Bronchial epithelial cell (primary cell): ENCODE results near the gene NAV1. TPM values are rescaled to one million over a fixed set of nuclear protein-coding genes. Genes with fewer than 3 reads are reported as not detected.

Experiments
- DNase-seq: peaks from one replicate; pipeline ENCODE4 v3.0.0-alpha.2; 2010; ENCODE audit warnings: low read depth
- FAIRE-seq: peaks from 2 replicates; lab custom pipeline; 2011; peaks lifted over from hg19 to GRCh38; lab: Jason Lieb, UNC
- H3K27me3 ChIP-seq: 2 replicates; pipeline ENCODE4 v1.5.1; 2011; ENCODE audit warnings: low read length; ENCODE audit not compliant: control insufficient read depth, insufficient read depth
- H3K36me3 ChIP-seq: 2 replicates; pipeline ENCODE4 v1.5.1; 2011; ENCODE audit warnings: low read length; ENCODE audit not compliant: control insufficient read depth, insufficient read depth
- H3K4me3 ChIP-seq: 2 replicates; pipeline ENCODE4 v1.5.1; 2011; ENCODE audit warnings: mild to moderate bottlenecking, low read depth, low read length, control low read depth
- total RNA-seq: library from RNA; depleted of rRNA; stranded (reverse); fragments of >200 nt; gene quantifications from 2 replicates; pipeline ENCODE4 v1.2.1, GENCODE V29; 2014
- TF ChIP-seq, protein P1 (sequence below): IDR thresholded peaks from 2 replicates; pipeline ENCODE4 v1.5.1; 2011; ENCODE audit warnings: mild to moderate bottlenecking, moderate library complexity, low read length, control low read depth, inconsistent platforms; ENCODE audit not compliant: insufficient read depth, severe bottlenecking

Gene NAV1
- total RNA-seq, 1 donor from 2014 or later: 1.6 TPM

GRCh38 chr1:201493757-201494617 is 44.9 kb upstream of the NAV1 start:
- DNase-seq (no peak), FAIRE-seq (no peak)
- no peak overlapping the region for H3K4me3 ChIP-seq
- H3K27me3 ChIP-seq: no peaks in the 10 kb centered on the region
- H3K36me3 ChIP-seq: peaks cover 18% of the 10 kb centered on the region
- TF ChIP-seq, protein P1, sequence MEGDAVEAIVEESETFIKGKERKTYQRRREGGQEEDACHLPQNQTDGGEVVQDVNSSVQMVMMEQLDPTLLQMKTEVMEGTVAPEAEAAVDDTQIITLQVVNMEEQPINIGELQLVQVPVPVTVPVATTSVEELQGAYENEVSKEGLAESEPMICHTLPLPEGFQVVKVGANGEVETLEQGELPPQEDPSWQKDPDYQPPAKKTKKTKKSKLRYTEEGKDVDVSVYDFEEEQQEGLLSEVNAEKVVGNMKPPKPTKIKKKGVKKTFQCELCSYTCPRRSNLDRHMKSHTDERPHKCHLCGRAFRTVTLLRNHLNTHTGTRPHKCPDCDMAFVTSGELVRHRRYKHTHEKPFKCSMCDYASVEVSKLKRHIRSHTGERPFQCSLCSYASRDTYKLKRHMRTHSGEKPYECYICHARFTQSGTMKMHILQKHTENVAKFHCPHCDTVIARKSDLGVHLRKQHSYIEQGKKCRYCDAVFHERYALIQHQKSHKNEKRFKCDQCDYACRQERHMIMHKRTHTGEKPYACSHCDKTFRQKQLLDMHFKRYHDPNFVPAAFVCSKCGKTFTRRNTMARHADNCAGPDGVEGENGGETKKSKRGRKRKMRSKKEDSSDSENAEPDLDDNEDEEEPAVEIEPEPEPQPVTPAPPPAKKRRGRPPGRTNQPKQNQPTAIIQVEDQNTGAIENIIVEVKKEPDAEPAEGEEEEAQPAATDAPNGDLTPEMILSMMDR: no peak

DNA sequence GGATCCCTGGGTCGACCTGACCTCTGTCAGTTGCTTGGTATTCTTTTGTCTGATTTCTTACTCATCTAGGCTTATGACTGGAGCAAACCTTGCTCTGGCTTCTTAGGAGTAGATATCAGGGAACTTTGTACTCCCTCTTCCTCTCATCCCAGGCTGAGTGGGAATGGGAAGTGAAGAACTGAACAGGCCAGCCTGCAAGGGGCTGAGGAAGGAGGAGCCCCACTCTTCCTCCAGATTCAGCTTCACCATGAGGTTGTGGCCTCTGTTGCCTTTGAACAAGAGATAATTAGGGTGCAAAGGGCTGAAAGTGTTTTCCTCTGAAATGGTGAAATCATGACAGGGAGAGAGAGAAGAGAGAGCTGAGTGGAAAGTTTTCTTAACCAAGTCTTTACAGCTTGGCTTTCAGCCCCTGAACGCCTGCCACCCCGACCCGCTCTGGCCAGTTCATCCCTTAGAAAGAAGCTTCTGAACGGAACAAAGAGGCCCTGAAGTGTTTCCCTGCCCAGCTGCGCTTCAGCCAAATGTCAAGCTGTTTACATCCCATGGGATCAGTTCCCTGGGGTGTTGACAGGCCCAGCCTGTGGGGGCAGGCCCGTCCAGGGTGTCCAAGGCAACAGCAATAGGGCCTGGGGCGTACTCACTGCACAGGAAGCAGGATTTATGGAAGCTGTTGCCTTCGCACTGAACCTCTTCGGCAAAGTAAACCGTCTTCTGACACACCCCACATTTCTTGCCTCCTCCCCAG is 43.2 kb upstream of the NAV1 start:
- DNase-seq (peak; percentile 77), FAIRE-seq (peak; percentile 50)
- H3K4me3 ChIP-seq: no peak overlapping the region
- TF ChIP-seq, protein P1: no peak
- H3K36me3 ChIP-seq: peaks cover 16% of the 10 kb centered on the region
- no peaks in the 10 kb centered on the region for H3K27me3 ChIP-seq

- DNase-seq (no peak), FAIRE-seq (no peak)
- no peak overlapping the region for H3K4me3 ChIP-seq
- no peaks in the 10 kb centered on the region for H3K27me3 ChIP-seq
- peaks cover 16% of the 10 kb centered on the region for H3K36me3 ChIP-seq
- TF ChIP-seq, protein P1: no peak
These were observed 42.6 kb upstream of the NAV1 start for GRCh38 chr1:201496296-201496690.

GRCh38 chr1:201497935-201498509 is 40.9 kb upstream of the NAV1 start:
- H3K27me3 ChIP-seq: no peaks in the 10 kb centered on the region
- TF ChIP-seq, protein P1: no peak
- H3K4me3 ChIP-seq: no peak overlapping the region
- DNase-seq: no peak
- H3K36me3 ChIP-seq: peaks cover 13% of the 10 kb centered on the region
- no peak for FAIRE-seq

- peaks cover 11% of the 10 kb centered on the region for H3K36me3 ChIP-seq
- no peak overlapping the region for H3K4me3 ChIP-seq
- H3K27me3 ChIP-seq: no peaks in the 10 kb centered on the region
- FAIRE-seq (peak; percentile 36), DNase-seq (no peak)
- TF ChIP-seq, protein P1: no peak
These were observed 40.3 kb upstream of the NAV1 start for GRCh38 chr1:201498621-201499020.
